HepG2 (cell line): Measurements from ENCODE around the gene DCK.

Experiments used
- IRX3 ChIP-seq: sonication (generic); formaldehyde crosslinking; IDR thresholded peaks from 2 replicates; pipeline ENCODE4 v1.8.1; 2023; ENCODE audit warnings: mild to moderate bottlenecking, low read depth, missing genetic modification reagents, borderline replicate concordance
- PRMT3 ChIP-seq: sonication (generic); formaldehyde crosslinking; IDR thresholded peaks from 2 replicates; pipeline ENCODE4 v1.8.1; 2022; ENCODE audit warnings: low read depth, mild to moderate bottlenecking, moderate library complexity, missing genetic modification reagents, borderline replicate concordance

- no peak for TF ChIP-seq IRX3
- TF ChIP-seq PRMT3 (CRISPR knock-in tag), result no peak
These were observed 44.7 kb upstream of the DCK start for GRCh38 chr4:70948665-70949260.
